OCI-LY7 (cell line): ENCODE results near the gene RAB13.

Source experiments
- CTCF ChIP-seq: fragments of 200-600 bp; sonication (generic); conservative IDR thresholded peaks from 2 replicates; pipeline ENCODE4 v1.5.1; 2014; ENCODE audit warnings: mild to moderate bottlenecking, antibody characterized with exemption, low read length, moderate library complexity, mixed read lengths
- EZH2phosphoT487 ChIP-seq: fragments of 200-600 bp; sonication (generic); IDR thresholded peaks from 2 replicates; pipeline ENCODE4 v1.6.1; 2018; ENCODE audit warnings: low read depth, borderline replicate concordance, mild to moderate bottlenecking, mixed run types, antibody characterized with exemption, low read length, moderate library complexity, mixed read lengths

- no peak for TF ChIP-seq CTCF
- no peak for TF ChIP-seq EZH2phosphoT487
Measured at GRCh38 chr1:153976819-153977249, 9.3 kb downstream of the RAB13 start.
